ENCODE data around the gene PLB1.
A peak's percentile ranks its signal among the peaks of the same experiment; 100 is the strongest.

The PLB1 gene

GRCh38 chr2:28543316-28544035, 47.6 kb downstream of the PLB1 start:
- Histone ChIP-seq H3K9me3 (replicated peaks; ENCODE audit: insufficient read depth, low read length) (no peaks in the 10 kb centered on the region), H2AFZ (ENCODE audit: low read length) (no peak overlapping the region), H3K36me3 (replicated peaks; ENCODE audit: insufficient read depth, low read length) (no peaks in the 10 kb centered on the region), H3K4me1 (ENCODE audit: low read length) (peaks cover 20% of the 10 kb centered on the region), H3K27ac (ENCODE audit: low read length) (no peak overlapping the region), H4K20me1 (ENCODE audit: insufficient read depth, low read length) (no peaks in the 10 kb centered on the region), H3K79me2 (ENCODE audit: low read length) (no peaks in the 10 kb centered on the region), H3F3A (ENCODE audit: insufficient read depth, low read length) (peaks cover 25% of the 10 kb centered on the region), H3K9ac (ENCODE audit: low read length) (no peak overlapping the region), H3K4me2 (ENCODE audit: low read depth, low read length) (no peak overlapping the region), H3K9me2 (replicated peaks; ENCODE audit: insufficient read depth, low read length) (no peaks in the 10 kb centered on the region), H3K27me3 (replicated peaks; ENCODE audit: insufficient read depth, low read length) (no peaks in the 10 kb centered on the region), H3K4me3 (ENCODE audit: low read length) (no peak overlapping the region)
- no peak for TF ChIP-seq EZH2phosphoT487 (IDR thresholded peaks at IDR 0.05; ENCODE audit: low read length)
- no peak for TF ChIP-seq CTCF (IDR thresholded peaks at IDR 0.05; ENCODE audit: low read length)
- TF ChIP-seq EZH2 (optimal IDR thresholded peaks at IDR 0.05; ENCODE audit: low read depth, low read length), result no peak
- DNase-seq, result no peak

GRCh38 chr2:28544036-28544346, 48.1 kb downstream of the PLB1 start:
- Histone ChIP-seq H3K4me3 (ENCODE audit: low read length) (no peak overlapping the region), H3K79me2 (ENCODE audit: low read length) (no peaks in the 10 kb centered on the region), H4K20me1 (ENCODE audit: insufficient read depth, low read length) (no peaks in the 10 kb centered on the region), H3K27me3 (replicated peaks; ENCODE audit: insufficient read depth, low read length) (no peaks in the 10 kb centered on the region), H3F3A (ENCODE audit: insufficient read depth, low read length) (peaks cover 25% of the 10 kb centered on the region), H3K36me3 (replicated peaks; ENCODE audit: insufficient read depth, low read length) (no peaks in the 10 kb centered on the region), H3K9ac (ENCODE audit: low read length) (no peak overlapping the region), H3K9me3 (replicated peaks; ENCODE audit: insufficient read depth, low read length) (no peaks in the 10 kb centered on the region), H2AFZ (ENCODE audit: low read length) (no peak overlapping the region), H3K9me2 (replicated peaks; ENCODE audit: insufficient read depth, low read length) (no peaks in the 10 kb centered on the region), H3K4me2 (ENCODE audit: low read depth, low read length) (no peak overlapping the region), H3K27ac (ENCODE audit: low read length) (peak overlapping the region; percentile 98; the same call in 1 of the 2 replicates), H3K4me1 (ENCODE audit: low read length) (peaks cover 20% of the 10 kb centered on the region)
- no peak for DNase-seq
- TF ChIP-seq EZH2 (optimal IDR thresholded peaks at IDR 0.05; ENCODE audit: low read depth, low read length) (no peak), CTCF (IDR thresholded peaks at IDR 0.05; ENCODE audit: low read length) (no peak), EZH2phosphoT487 (IDR thresholded peaks at IDR 0.05; ENCODE audit: low read length) (no peak)

GRCh38 chr2:28544405-28544921, 48.6 kb downstream of the PLB1 start:
- Histone ChIP-seq H3K4me3 (ENCODE audit: low read length) (peak overlapping the region; percentile 59; the same call in 1 of the 2 replicates), H3F3A (ENCODE audit: insufficient read depth, low read length) (peaks cover 25% of the 10 kb centered on the region), H3K27me3 (replicated peaks; ENCODE audit: insufficient read depth, low read length) (no peaks in the 10 kb centered on the region), H3K79me2 (ENCODE audit: low read length) (no peaks in the 10 kb centered on the region), H3K9me3 (replicated peaks; ENCODE audit: insufficient read depth, low read length) (no peaks in the 10 kb centered on the region), H3K27ac (ENCODE audit: low read length) (peak overlapping the region; percentile 98), H3K9me2 (replicated peaks; ENCODE audit: insufficient read depth, low read length) (no peaks in the 10 kb centered on the region), H4K20me1 (ENCODE audit: insufficient read depth, low read length) (no peaks in the 10 kb centered on the region), H3K4me1 (ENCODE audit: low read length) (peaks cover 20% of the 10 kb centered on the region), H3K36me3 (replicated peaks; ENCODE audit: insufficient read depth, low read length) (no peaks in the 10 kb centered on the region), H3K4me2 (ENCODE audit: low read depth, low read length) (peak overlapping the region; percentile 82), H3K9ac (ENCODE audit: low read length) (peak overlapping the region; percentile 75), H2AFZ (ENCODE audit: low read length) (peak overlapping the region; percentile 59)
- no peak for TF ChIP-seq EZH2phosphoT487 (IDR thresholded peaks at IDR 0.05; ENCODE audit: low read length)
- TF ChIP-seq CTCF (IDR thresholded peaks at IDR 0.05; ENCODE audit: low read length), result no peak
- no peak for TF ChIP-seq EZH2 (optimal IDR thresholded peaks at IDR 0.05; ENCODE audit: low read depth, low read length)
- DNase-seq, result no peak

All from MM.1S (cell line).